Measurements from ENCODE around the gene ZNF521. TPM values are rescaled to one million over a fixed set of nuclear protein-coding genes. Genes with fewer than 3 reads are reported as not detected.

The ZNF521 gene
- total and polyA plus RNA-seq, 10 donors, result 2.9 to 136 (median 71.8) TPM

DNA sequence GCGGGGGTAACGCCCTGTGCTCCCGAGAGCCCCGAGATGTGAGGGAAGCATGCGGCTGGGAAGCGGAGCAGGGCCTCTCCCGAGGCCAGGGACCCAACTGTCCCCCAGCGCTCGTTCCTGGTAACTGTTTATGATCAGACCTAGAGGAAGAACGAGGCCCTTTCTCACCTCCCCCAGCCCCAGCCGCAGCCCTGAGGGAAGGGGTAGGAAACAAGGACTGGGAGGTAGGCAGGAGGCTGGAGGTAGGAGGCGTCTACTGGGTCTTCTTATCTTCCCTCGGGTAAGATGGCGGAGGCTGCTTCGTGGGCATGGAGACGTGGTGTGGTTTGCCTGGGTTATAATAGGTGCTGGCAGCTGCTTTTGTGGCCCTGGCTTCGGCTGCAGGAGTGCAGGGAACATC is 335.8 kb downstream of the ZNF521 start:
- Histone ChIP-seq H3K9me3 (peaks cover 0 to 9% (median 5%) of the 10 kb centered on the region in 8 donors), H3K4me1 (no peaks in the 10 kb centered on the region), H3K27ac (no peak overlapping the region), H3K36me3 (no peaks in the 10 kb centered on the region), H3K27me3 (replicated peaks in 1 of 7) (no peaks in the 10 kb centered on the region), H3K4me3 (no peak overlapping the region)
- 89 to 96% (median 91%) methylated on average over 11 to 17 of the region's 17 CpGs for WGBS, 5 donors
- intact Hi-C loops (cut with DNase I; ENCODE audit: low total_unique reads), result no loop called here
- no peak for DNase-seq
- TF ChIP-seq POLR2A (IDR thresholded peaks at IDR 0.05), result no peak
- no peak for TF ChIP-seq POLR2AphosphoS5 (IDR thresholded peaks at IDR 0.05)
- TF ChIP-seq, protein P1, sequence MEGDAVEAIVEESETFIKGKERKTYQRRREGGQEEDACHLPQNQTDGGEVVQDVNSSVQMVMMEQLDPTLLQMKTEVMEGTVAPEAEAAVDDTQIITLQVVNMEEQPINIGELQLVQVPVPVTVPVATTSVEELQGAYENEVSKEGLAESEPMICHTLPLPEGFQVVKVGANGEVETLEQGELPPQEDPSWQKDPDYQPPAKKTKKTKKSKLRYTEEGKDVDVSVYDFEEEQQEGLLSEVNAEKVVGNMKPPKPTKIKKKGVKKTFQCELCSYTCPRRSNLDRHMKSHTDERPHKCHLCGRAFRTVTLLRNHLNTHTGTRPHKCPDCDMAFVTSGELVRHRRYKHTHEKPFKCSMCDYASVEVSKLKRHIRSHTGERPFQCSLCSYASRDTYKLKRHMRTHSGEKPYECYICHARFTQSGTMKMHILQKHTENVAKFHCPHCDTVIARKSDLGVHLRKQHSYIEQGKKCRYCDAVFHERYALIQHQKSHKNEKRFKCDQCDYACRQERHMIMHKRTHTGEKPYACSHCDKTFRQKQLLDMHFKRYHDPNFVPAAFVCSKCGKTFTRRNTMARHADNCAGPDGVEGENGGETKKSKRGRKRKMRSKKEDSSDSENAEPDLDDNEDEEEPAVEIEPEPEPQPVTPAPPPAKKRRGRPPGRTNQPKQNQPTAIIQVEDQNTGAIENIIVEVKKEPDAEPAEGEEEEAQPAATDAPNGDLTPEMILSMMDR (IDR thresholded peaks at IDR 0.05 in 8 of 11, conservative IDR thresholded peaks at IDR 0.05 in 3 of 11), result no peak
